Endothelial cell of umbilical vein (primary cell): ENCODE measurements around the gene GPAM. TPM values are rescaled to one million over a fixed set of nuclear protein-coding genes. Genes with fewer than 3 reads are reported as not detected.

Experiments
- BruUV-seq: library from RNA; stranded (reverse); fragments of 400-500 nt; replicated peaks from 2 replicates; lab custom pipeline; 2021; lab: Mats Ljungman, UMichigan
- CTCF ChIA-PET: fragments of 300-600, 350-600 bp; sonication (Branson Sonifier 250); formaldehyde crosslinking; loops from one replicate; lab custom pipeline; 2021; ENCODE audit warnings: antibody characterized with exemption, inconsistent platforms; lab: Charles Lee
- POLR2A ChIA-PET: fragments of 300-600, 350-600 bp; sonication (Branson Sonifier 250); formaldehyde crosslinking; loops from one replicate; lab custom pipeline; 2021; ENCODE audit warnings: antibody characterized with exemption, inconsistent platforms; lab: Charles Lee
- DNase-seq: peaks from one replicate; pipeline ENCODE4 v3.0.0-alpha.2; 2011; ENCODE audit warnings: low read depth, low spot score
- FAIRE-seq: peaks from 2 replicates; lab custom pipeline; 2011; peaks lifted over from hg19 to GRCh38; lab: Jason Lieb, UNC
- H2AFZ ChIP-seq: 2 replicates; pipeline ENCODE4 v1.6.0; 2012; ENCODE audit warnings: low read depth, low read length, control low read depth, inconsistent platforms
- H3K27ac ChIP-seq: 2 replicates; pipeline ENCODE4 v1.5.1; 2011; ENCODE audit warnings: low read depth, mild to moderate bottlenecking, control low read depth, low read length, moderate library complexity; ENCODE audit not compliant: insufficient read depth
- H3K27me3 ChIP-seq, 2 experiments: 2 replicates each; pipeline versions ENCODE4 v1.6.0 to v1.6.1; 2011; ENCODE audit warnings: low read length in 2 of 2, mixed read lengths in 1 of 2; ENCODE audit not compliant: control insufficient read depth in 2 of 2, insufficient read depth in 2 of 2
- H3K36me3 ChIP-seq, 2 experiments: 2 replicates in 1 of 2; 3 replicates in 1 of 2; pipeline ENCODE4 v1.5.1; 2011; ENCODE audit warnings: low read length in 2 of 2, mild to moderate bottlenecking in 1 of 2, moderate library complexity in 1 of 2; ENCODE audit not compliant: control insufficient read depth in 2 of 2, insufficient read depth in 2 of 2; ENCODE audit errors: extremely low read depth in 1 of 2
- H3K4me1 ChIP-seq: 3 replicates; pipeline ENCODE4 v1.5.1; 2011; ENCODE audit warnings: mild to moderate bottlenecking, low read length; ENCODE audit not compliant: control insufficient read depth, insufficient read depth; ENCODE audit errors: extremely low read depth
- H3K4me2 ChIP-seq: 2 replicates; pipeline ENCODE4 v1.6.1; 2011; ENCODE audit warnings: low read length, control low read depth, mixed read lengths; ENCODE audit not compliant: insufficient read depth
- H3K4me3 ChIP-seq, 3 experiments: fragments of 200-600 bp in 1 of 3; sonication (generic), shearing (Covaris generic) in 1 of 3; replicated peaks in 1 of 3; 2 replicates each; pipeline ENCODE4 v1.5.1; 2011 to 2016; ENCODE audit warnings: control low read depth in 3 of 3, low read length in 3 of 3, mild to moderate bottlenecking in 2 of 3, inconsistent platforms in 1 of 3, low read depth in 1 of 3, moderate library complexity in 1 of 3; ENCODE audit not compliant: insufficient read depth in 1 of 3
- H3K79me2 ChIP-seq: 2 replicates; pipeline ENCODE4 v1.6.0; 2012; ENCODE audit warnings: low read length, inconsistent platforms; ENCODE audit not compliant: control insufficient read depth, insufficient read depth
- H3K9ac ChIP-seq: replicated peaks from 2 replicates; pipeline ENCODE3; 2011; ENCODE audit warnings: low read length, control low read depth; ENCODE audit not compliant: insufficient read depth; ENCODE audit errors: extremely low read depth
- H3K9me1 ChIP-seq: replicated peaks from 3 replicates; pipeline ENCODE4 v1.6.0; 2011; ENCODE audit warnings: mild to moderate bottlenecking, low read length; ENCODE audit not compliant: control insufficient read depth, insufficient read depth; ENCODE audit errors: extremely low read depth
- H3K9me3 ChIP-seq: replicated peaks from 2 replicates; pipeline ENCODE4 v1.5.1; 2012; ENCODE audit warnings: low read length, inconsistent platforms; ENCODE audit not compliant: control insufficient read depth, insufficient read depth
- H4K20me1 ChIP-seq: replicated peaks from 2 replicates; pipeline ENCODE3; 2011; ENCODE audit warnings: mild to moderate bottlenecking, low read length; ENCODE audit not compliant: control insufficient read depth, insufficient read depth; ENCODE audit errors: extremely low read depth
- CTCF ChIP-seq, 2 donors: IDR thresholded peaks; 1 replicate in 1 of 2; 2 replicates in 1 of 2; pipeline ENCODE4 v1.5.1; 2011; ENCODE audit warnings: low read length in 2 of 2, mild to moderate bottlenecking in 2 of 2, moderate library complexity in 2 of 2, control low read depth in 1 of 2, inconsistent platforms in 1 of 2, low read depth in 1 of 2; ENCODE audit not compliant: insufficient read depth in 1 of 2; ENCODE audit errors: extremely low read depth in 1 of 2
- EZH2 ChIP-seq: IDR thresholded peaks from 2 replicates; pipeline ENCODE4 v1.6.1; 2012; ENCODE audit warnings: borderline replicate concordance, low read depth, mild to moderate bottlenecking, moderate library complexity, low read length, inconsistent platforms; ENCODE audit not compliant: severe bottlenecking
- FOS ChIP-seq: IDR thresholded peaks from 2 replicates; pipeline ENCODE4 v1.6.1; 2011; ENCODE audit warnings: mild to moderate bottlenecking, low read length, moderate library complexity, borderline replicate concordance; ENCODE audit not compliant: insufficient read depth
- GATA2 ChIP-seq: IDR thresholded peaks from 2 replicates; pipeline ENCODE4 v1.7.0; 2011; ENCODE audit warnings: low read depth, mild to moderate bottlenecking, moderate library complexity, mixed read lengths, low read length; ENCODE audit not compliant: insufficient read length, insufficient read depth
- JUN ChIP-seq: IDR thresholded peaks from 2 replicates; pipeline ENCODE4 v1.6.1; 2011; ENCODE audit warnings: borderline replicate concordance, low read depth; ENCODE audit not compliant: insufficient read length, insufficient read depth
- MAX ChIP-seq: IDR thresholded peaks from 2 replicates; pipeline ENCODE4 v1.6.1; 2011; ENCODE audit not compliant: insufficient read depth, insufficient read length
- MYC ChIP-seq: IDR thresholded peaks from one replicate; pipeline ENCODE4 v1.6.1; 2011; ENCODE audit warnings: mild to moderate bottlenecking, low read depth, low read length
- POLR2A ChIP-seq: IDR thresholded peaks from 2 replicates; pipeline ENCODE4 v1.6.1; 2012; ENCODE audit warnings: low read depth, mild to moderate bottlenecking, control low read depth, low read length
- POLR2AphosphoS5 ChIP-seq: IDR thresholded peaks from 2 replicates; pipeline ENCODE4 v1.6.1; 2012; ENCODE audit warnings: low read depth, mild to moderate bottlenecking, control low read depth, low read length, moderate library complexity; ENCODE audit not compliant: insufficient read depth
- dilution Hi-C: fragments of 300-500 bp; cut with MboI; formaldehyde crosslinking; loops from one replicate; pipeline ENCODE4 v1.15.0; 2019; ENCODE audit warnings: low sequenced_read_pairs; ENCODE audit not compliant: extremely low pct_ligation_motif_present
- intact Hi-C: fragments of 100-400 bp; cut with micrococcal nuclease; formaldehyde crosslinking; loops from one replicate; pipeline ENCODE4 v1.10.0; 2022
- polyA plus RNA-seq, 4 experiments: library from polyadenylated mRNA; depleted of rRNA in 3 of 4; stranded (reverse) in 3 of 4; unstranded in 1 of 4; fragments of >200 nt; gene quantifications; 2 replicates each; pipeline versions ENCODE4 v1.2.1 to v1.2.3, GENCODE V29; 2011 to 2012; ENCODE audit warnings: missing spikeins in 1 of 4
- total RNA-seq: library from RNA; stranded (reverse); gene quantifications from 2 replicates; pipeline ENCODE4 v1.2.3, GENCODE V29; 2021

The GPAM gene
- total and polyA plus RNA-seq, 2 donors (not counting 3 experiments of a cell fraction or from before 2014, with no cell fraction given): 3.4 to 9.7 TPM

DNA sequence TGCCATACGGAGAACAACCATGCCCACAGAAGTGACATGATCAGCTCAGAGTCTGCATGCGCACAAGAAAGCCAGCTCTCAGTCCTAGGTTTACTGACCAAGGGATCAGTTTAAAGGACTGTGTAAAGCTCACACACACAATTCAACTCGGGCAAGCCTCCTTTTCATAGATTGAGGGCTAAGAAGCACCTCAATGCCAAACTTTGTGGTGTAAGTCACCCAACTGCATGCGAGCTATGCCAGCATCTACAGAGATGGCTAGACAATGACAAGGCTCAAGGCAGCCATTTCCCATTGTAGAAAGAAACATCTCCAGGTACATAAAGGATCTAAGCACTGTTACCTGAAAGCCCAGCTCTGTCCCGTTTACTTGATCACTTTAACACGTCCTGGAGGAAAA is 36.8 kb downstream of the GPAM start:
- Histone ChIP-seq H3K79me2 (no peaks in the 10 kb centered on the region), H3K9ac (no peak overlapping the region), H3K27me3 (no peaks in the 10 kb centered on the region), H2AFZ (no peak overlapping the region), H4K20me1 (no peaks in the 10 kb centered on the region), H3K4me3 (no peak overlapping the region), H3K36me3 (no peaks in the 10 kb centered on the region), H3K9me1 (no peaks in the 10 kb centered on the region), H3K9me3 (no peaks in the 10 kb centered on the region), H3K4me2 (no peak overlapping the region), H3K4me1 (no peaks in the 10 kb centered on the region), H3K27ac (no peak overlapping the region)
- no TSS peak for BruUV-seq
- intact Hi-C loops: no loop called here
- ChIA-PET CTCF (interaction anchor here (1.0 to 2.6 kb wide), 3 partner anchors 10 to 325 kb away, joined by 3 to 19 read pairs (median 4); no protein-coding TSS in a partner anchor), POLR2A (no interaction called here)
- FAIRE-seq (no peak), DNase-seq (no peak)
- dilution Hi-C loops: no loop called here
- TF ChIP-seq JUN (no peak), CTCF (IDR thresholded peaks at IDR 0.05; ENCODE audit: extremely low read depth in 1 of 2, insufficient read depth in 1 of 2, low read depth in 1 of 2, low read length in 2 of 2) (no peak), MAX (no peak), EZH2 (no peak), GATA2 (no peak), FOS (no peak), POLR2AphosphoS5 (no peak), POLR2A (no peak), MYC (no peak)
